Nephron (organoid): ENCODE results near the gene GATAD2B.

Experiments
- H3K27ac Mint-ChIP-seq, 3 experiments: 2 replicates each; pipeline ENCODE4 v1.8.0; 2020; ENCODE audit warnings: mixed read lengths in 3 of 3, mild to moderate bottlenecking in 2 of 3, moderate library complexity in 1 of 3
- H3K27me3 Mint-ChIP-seq: 2 replicates; pipeline ENCODE4 v1.8.0; 2021; ENCODE audit warnings: low read depth, mild to moderate bottlenecking, moderate library complexity, mixed read lengths
- H3K36me3 Mint-ChIP-seq: 2 replicates; pipeline ENCODE4 v1.8.0; 2020; ENCODE audit warnings: low read depth, mixed read lengths
- H3K4me1 Mint-ChIP-seq: 2 replicates; pipeline ENCODE4 v1.8.0; 2020; ENCODE audit warnings: mixed read lengths
- H3K4me3 Mint-ChIP-seq, 3 experiments: 2 replicates each; pipeline ENCODE4 v1.8.0; 2020; ENCODE audit warnings: mild to moderate bottlenecking in 3 of 3, mixed read lengths in 3 of 3, moderate library complexity in 2 of 3
- H3K9me3 Mint-ChIP-seq: 2 replicates; pipeline ENCODE4 v1.8.0; 2020; ENCODE audit warnings: mixed read lengths
- TF ChIP-seq, protein P1 (sequence below), 3 experiments: fragments of 200-600 bp; sonication (generic); IDR thresholded peaks; one replicate each; pipeline ENCODE4 v1.5.0; 2021; ENCODE audit warnings: antibody characterized with exemption in 3 of 3; ENCODE audit not compliant: unreplicated experiment in 3 of 3

The GATAD2B gene

DNA sequence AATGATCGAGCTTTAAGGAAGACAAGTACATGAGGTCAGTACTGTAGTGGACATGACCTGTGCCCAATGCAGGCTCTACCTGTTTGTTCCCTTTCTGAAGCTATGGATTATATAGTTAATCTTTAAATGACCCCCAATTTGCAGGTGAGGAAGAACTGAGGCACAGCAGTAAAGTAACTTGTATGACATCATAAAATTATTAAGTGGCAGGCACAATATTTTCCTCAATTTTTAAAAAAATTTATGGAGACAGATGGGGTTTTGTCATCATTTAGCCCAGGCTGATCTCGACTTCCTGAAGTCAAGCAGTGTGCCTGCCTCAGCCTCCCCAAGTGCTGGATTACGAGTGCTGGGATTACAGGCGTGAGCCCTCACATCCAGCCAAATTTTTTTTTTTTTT lies 3.6 kb upstream of the GATAD2B start:
- TF ChIP-seq, protein P1, sequence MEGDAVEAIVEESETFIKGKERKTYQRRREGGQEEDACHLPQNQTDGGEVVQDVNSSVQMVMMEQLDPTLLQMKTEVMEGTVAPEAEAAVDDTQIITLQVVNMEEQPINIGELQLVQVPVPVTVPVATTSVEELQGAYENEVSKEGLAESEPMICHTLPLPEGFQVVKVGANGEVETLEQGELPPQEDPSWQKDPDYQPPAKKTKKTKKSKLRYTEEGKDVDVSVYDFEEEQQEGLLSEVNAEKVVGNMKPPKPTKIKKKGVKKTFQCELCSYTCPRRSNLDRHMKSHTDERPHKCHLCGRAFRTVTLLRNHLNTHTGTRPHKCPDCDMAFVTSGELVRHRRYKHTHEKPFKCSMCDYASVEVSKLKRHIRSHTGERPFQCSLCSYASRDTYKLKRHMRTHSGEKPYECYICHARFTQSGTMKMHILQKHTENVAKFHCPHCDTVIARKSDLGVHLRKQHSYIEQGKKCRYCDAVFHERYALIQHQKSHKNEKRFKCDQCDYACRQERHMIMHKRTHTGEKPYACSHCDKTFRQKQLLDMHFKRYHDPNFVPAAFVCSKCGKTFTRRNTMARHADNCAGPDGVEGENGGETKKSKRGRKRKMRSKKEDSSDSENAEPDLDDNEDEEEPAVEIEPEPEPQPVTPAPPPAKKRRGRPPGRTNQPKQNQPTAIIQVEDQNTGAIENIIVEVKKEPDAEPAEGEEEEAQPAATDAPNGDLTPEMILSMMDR (IDR thresholded peaks at IDR 0.05; ENCODE audit: unreplicated experiment in 3 of 3) = no peak
- Mint-ChIP-seq H3K36me3 (peaks cover 6% of the 10 kb centered on the region), H3K27ac (no peak overlapping the region), H3K4me1 (peaks cover 7% of the 10 kb centered on the region), H3K4me3 (no peak overlapping the region), H3K9me3 (no peaks in the 10 kb centered on the region), H3K27me3 (no peaks in the 10 kb centered on the region)

DNA sequence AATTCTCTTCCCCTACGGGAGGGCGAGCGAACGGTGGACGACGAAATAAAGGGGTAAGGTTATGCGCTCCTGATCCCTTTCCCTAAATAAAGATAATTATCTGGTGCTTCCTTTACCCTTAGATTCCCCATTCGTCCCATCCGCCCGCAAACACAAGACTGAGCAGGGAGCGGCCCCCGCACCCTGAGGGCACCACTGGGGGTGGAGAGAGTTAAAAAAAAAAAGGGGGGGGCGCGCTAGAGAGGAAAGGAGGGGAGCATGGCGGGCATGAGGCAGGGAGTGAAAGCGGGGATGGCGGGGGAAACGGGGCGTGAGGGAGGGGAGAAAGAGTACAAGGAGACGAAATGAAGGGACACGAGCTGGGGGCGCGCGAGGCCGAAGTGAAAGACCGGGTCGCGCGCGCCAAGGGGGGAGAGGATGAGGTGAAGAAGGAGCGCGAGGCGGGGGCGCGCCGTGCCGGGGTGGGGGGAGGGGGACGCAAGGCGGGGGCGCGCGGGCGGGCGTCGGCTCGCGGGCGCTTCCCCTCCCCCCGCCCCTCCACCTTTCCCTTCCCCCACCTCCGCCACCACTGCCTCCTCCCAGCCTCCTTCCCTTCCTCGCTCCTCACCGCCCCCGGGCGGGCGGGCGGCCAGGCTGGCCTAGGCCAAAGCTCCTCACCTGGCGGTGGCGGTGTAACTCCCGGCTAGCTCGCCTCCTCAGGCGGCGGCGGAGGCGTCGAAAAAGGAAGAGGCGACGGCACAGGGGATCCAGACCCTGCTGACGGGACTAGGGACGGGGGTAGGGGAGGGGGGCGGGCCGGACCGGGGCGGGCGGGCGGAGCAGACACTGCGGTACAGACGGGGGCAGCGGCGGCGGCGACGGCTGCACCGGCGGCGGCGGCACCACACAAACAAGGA lies 448 bp downstream of the GATAD2B start:
- Mint-ChIP-seq H3K27me3 (no peaks in the 10 kb centered on the region), H3K4me3 (peak overlapping the region; percentile 86 to 100 (median 96)), H3K27ac (peak overlapping the region; percentile 96 to 99 (median 98)), H3K9me3 (no peaks in the 10 kb centered on the region), H3K36me3 (no peaks in the 10 kb centered on the region), H3K4me1 (peaks cover 43% of the 10 kb centered on the region)
- TF ChIP-seq, protein P1 (IDR thresholded peaks at IDR 0.05; ENCODE audit: unreplicated experiment in 3 of 3) = no peak

GRCh38 chr1:153921803-153922075 lies 1.0 kb downstream of the GATAD2B start:
- TF ChIP-seq, protein P1 (IDR thresholded peaks at IDR 0.05; ENCODE audit: unreplicated experiment in 3 of 3) = no peak
- Mint-ChIP-seq H3K4me3 (peak overlapping the region; percentile 86 to 100 (median 87)), H3K4me1 (peaks cover 43% of the 10 kb centered on the region), H3K27me3 (no peaks in the 10 kb centered on the region), H3K9me3 (no peaks in the 10 kb centered on the region), H3K27ac (peak overlapping the region; percentile 72 to 99 (median 98)), H3K36me3 (no peaks in the 10 kb centered on the region)

- peaks cover 46% of the 10 kb centered on the region for H3K4me1 Mint-ChIP-seq
- TF ChIP-seq, protein P1 (IDR thresholded peaks at IDR 0.05; ENCODE audit: unreplicated experiment in 3 of 3) = no peak
- H3K4me3 Mint-ChIP-seq = peak overlapping the region; percentile 86 to 100 (median 87)
Measured at GRCh38 chr1:153921080-153921802, 1.5 kb downstream of the GATAD2B start.

GRCh38 chr1:153919876-153920852 lies 2.6 kb downstream of the GATAD2B start:
- H3K27me3 Mint-ChIP-seq = no peaks in the 10 kb centered on the region
- peaks cover 48% of the 10 kb centered on the region for H3K4me1 Mint-ChIP-seq
- no peaks in the 10 kb centered on the region for H3K9me3 Mint-ChIP-seq
- TF ChIP-seq, protein P1 (IDR thresholded peaks at IDR 0.05; ENCODE audit: unreplicated experiment in 3 of 3) = no peak
- peaks cover 4% of the 10 kb centered on the region for H3K36me3 Mint-ChIP-seq
- peak overlapping the region; percentile 86 to 100 (median 87) for H3K4me3 Mint-ChIP-seq
- peak overlapping the region; percentile 88 to 99 (median 98) for H3K27ac Mint-ChIP-seq

More at GRCh38 chr1:153921080-153921802, 1.5 kb downstream of the GATAD2B start:
- Mint-ChIP-seq H3K27ac (peak overlapping the region; percentile 72 to 99 (median 98)), H3K36me3 (no peaks in the 10 kb centered on the region), H3K27me3 (no peaks in the 10 kb centered on the region), H3K9me3 (no peaks in the 10 kb centered on the region)
